Stimulated activated CD8-positive, alpha-beta memory T cell treated with anti-CD3 and anti-CD28 coated beads, Interleukin-12 subunit alpha, Interleukin-12 subunit beta, amount 100 ng/mL, for 24 hours (primary cell): ENCODE data around the gene NMNAT1.
"Not testable (repeated sequence)": the region's sequence is repeated elsewhere in the genome, so short reads cannot be mapped to it uniquely, and the experiment has no call there.

ENCODE experiments used
- DNase-seq: peaks from one replicate; pipeline ENCODE4 v3.0.0-alpha.2; 2020; ENCODE audit errors: extremely low read depth

Gene NMNAT1

DNA sequence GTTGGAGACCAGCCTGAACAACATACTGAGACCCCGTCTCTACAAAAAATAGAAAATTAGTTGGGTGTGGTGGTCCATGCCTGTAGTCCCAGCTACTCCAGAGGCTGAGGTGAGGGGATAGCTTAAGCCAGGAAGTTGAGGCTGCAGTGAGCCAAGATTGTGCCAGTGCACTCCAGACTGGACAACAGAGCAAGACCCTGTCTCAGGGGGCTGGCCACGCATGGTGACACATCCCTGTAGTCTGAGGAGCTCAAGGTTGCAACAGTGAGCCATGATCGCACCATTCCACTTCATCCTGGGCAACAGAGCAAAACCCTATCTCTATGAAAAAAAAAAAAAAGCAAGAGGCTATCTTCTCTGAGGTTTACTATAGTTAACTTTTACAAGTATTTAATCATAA is 76.8 kb downstream of the NMNAT1 start:
- no peak for DNase-seq

DNA sequence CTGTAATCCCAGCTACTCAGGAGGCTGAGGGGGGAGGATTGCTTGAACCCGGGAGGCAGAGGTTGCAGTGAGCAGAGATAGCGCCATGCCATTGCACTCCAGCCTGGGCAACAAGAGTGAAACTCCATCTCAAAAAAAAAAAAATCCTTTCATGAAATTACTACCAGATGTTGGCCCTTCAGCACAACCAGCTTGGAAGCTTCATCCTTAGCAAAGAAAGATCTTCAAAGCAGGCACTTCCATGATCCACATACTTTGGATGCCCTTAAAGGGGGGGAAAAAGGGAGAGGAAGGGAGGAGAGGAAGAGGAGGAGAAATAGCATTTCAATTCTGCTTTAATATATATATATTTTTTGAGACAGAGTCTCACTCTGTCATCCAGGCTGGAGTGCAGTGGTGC is 77.4 kb downstream of the NMNAT1 start:
- not testable (repeated sequence) for DNase-seq

DNA sequence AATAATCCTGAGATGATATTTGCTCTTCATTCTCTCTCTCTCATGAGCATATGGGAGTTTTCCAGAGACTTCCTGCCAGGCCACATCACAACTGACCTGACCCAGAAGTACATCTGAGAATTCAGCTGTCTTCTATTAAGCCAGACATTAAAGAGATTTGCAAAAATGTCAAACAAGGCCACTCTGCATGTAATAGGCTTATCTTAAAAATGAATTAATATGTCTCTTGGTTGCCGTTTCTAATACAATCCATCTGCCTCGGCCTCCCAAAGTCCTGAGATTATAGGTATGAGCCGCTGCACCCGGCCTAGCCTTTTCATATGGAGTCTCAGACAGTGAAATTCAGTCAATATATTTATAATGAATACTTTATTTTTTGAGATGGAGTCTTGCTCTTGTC is 78.7 kb downstream of the NMNAT1 start:
- not testable (repeated sequence) for DNase-seq

DNA sequence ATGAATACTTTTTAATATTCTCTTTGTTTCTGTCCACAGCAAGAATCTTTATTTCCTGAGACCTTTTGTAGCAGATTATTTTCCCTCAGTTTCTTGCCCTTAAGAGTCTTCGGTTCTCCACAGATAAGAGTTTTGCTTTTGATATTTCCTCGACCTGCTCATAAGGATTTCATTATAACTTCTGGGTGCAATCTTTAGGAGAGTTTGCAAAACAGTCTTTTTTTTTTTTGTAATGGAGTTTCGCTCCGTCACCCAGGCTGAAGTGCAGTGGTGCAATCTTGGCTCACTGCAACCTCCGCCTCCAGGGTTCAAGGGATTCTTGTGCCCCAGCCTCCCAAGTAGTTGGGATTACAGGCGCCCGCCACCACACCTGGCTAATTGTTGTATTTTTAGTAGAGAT is 79.4 kb downstream of the NMNAT1 start:
- DNase-seq = no peak

DNA sequence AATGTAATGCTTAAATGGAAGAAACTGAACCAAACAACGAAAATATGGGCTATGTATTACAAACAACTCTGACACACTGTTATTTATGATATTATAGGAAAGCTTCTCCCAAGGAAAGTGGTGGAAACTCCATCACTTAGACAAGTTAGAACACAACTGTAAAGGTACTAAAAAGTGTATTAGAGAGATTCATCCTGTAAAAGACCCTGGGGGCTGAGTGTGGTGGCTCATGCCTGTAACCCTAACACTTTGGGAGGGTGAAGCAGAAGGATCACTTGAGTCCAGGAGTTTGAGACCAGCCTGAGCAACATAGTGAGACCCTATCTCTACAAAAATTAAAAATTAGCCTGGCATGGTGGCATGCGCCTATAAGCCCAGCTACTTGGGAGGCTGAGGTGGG is 82.1 kb downstream of the NMNAT1 start:
- no peak for DNase-seq

DNA sequence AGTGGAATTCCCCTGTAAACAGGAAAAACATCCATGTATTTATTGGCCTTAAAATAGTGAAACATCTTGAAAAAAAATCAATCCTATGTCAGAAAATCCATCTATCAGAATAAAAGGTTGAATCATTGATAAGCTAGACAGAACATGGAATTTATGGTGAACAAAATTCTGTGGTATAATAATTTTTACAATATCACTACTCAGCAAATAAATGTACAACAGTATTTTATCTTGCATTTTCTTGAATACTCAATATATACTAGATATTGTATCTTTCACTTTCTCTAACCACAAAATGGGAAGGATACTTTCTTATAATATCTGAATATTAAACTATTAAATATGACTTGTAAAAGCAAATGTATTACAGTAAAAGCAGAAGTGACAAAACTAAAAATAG is 83.8 kb downstream of the NMNAT1 start:
- no peak for DNase-seq

DNA sequence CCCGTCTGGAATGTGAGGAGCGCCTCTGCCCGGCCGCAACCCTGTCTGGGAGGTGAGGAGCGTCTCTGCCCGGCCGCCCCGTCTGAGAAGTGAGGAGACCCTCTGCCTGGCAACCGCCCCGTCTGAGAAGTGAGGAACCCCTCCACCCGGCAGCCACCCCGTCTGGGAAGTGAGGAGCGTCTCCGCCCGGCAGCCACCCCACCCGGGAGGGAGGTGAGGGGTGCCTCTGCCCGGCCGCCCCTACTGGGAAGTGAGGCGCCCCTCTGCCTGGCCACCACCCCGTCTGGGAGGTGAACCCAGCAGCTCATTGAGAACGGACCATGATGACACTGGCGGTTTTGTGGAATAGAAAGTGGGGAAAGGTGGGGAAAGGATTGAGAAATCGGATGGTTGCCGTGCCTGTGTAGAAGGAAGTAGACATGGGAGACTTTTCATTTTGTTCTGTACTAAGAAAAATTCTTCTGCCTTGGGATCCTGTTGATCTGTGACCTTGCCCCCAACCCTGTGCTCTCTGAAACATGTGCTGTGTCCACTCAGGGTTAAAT is 85.8 kb downstream of the NMNAT1 start:
- not testable (repeated sequence) for DNase-seq

DNA sequence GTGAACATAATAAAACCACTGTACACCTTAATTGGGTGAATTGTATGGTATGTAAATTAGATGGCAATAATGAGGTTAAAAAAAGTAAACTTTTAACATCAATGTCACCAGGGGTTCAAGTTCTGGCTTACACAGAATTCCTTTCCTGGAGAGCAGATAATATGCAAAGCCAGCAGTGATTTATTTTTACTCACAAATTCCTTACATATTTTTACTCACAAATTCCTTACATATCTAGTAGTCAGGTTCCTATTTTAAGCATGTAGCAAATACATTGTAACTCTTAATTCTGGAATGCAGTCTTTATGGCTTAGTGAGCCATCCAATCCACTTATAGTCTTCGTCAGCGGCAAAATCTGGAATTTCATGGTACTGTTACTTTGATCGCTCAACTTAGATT is 88.2 kb downstream of the NMNAT1 start:
- DNase-seq = no peak

DNA sequence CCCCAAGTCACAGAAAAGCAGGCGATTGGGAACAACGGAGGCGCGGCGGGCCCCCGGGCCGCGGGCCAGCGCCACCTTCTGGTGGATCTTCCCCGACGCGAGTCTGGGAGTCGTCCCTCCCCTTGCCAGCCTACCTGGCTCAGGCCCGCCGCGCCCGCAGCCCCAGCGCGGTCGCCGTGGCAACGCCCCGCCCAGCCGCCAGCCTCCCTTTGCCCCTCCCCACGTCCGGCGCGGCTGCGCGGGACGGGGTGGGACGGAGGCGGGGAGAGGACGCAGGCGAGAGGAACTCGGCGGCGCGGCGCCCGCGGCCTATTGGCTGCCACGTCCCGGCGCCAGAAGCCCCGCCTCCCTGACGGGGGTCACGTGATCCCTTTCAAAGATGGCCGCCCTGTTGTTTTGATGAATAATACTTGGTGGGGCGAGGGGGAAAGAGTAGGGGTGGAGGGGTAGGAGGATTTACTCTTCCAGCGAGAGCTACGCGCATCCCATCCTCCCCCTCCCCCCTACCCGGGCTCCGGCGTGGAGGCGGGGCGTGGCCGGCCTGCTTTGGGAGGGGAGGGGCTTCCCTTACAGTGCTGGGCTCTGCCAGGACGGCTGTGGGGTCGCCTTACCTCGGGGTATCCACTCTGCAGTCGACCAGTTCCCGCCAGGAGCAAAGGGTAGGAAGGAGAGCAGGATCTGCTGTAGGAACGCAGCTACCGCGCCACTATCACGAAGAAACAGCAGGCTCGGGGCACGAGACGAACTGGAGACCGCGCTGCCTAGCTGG is 89.5 kb downstream of the NMNAT1 start, which contains the start of gene UBE4B:
Gene UBE4B (plus strand): TSS at position 369 of the 769 bp plus-strand sequence. CDS start 713 bp downstream, outside the sequence.
- DNase-seq = peak; percentile 93

DNA sequence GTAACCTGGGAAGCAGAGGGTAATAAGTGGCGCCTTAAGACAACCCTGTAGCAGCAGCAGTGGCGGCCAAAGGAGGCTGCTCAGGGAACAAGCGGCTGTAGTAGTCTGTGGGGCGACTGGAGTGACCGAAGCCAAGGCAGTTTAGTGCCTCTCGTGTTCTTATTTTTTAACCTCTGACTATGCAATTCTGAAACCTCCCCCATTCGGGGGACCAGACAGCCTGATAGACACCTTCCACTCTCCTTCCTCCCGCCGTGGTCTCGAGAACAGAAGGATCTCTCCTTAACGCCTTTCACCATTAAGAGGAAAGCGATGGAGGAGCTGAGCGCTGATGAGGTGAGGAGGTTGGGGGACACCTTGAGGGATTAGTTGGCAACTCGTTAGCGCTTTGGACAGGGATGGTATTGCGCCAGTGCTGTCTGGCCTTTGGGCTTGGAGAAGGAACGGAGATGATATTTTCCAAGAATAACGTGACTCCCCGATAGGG is 90.1 kb downstream of the NMNAT1 start:
- no peak for DNase-seq
